Muscle layer of colon (tissue), 2 donors: Measurements from ENCODE around the gene YAF2.

Experiments
- H3K27ac ChIP-seq: one replicate; pipeline ENCODE4 v1.7.0; 2013; ENCODE audit warnings: low read depth, mild to moderate bottlenecking, low read length, moderate library complexity
- H3K27me3 ChIP-seq, 2 donors: one replicate each; pipeline ENCODE4 v1.7.0; 2013; ENCODE audit warnings: low read length in 2 of 2, mild to moderate bottlenecking in 2 of 2; ENCODE audit not compliant: insufficient read depth in 2 of 2, control insufficient read depth in 1 of 2
- H3K36me3 ChIP-seq: one replicate; pipeline ENCODE4 v1.7.0; 2013; ENCODE audit warnings: mild to moderate bottlenecking, low read length; ENCODE audit not compliant: insufficient read depth
- H3K4me1 ChIP-seq: one replicate; pipeline ENCODE4 v1.7.0; 2013; ENCODE audit warnings: mild to moderate bottlenecking, low read length; ENCODE audit not compliant: insufficient read depth
- H3K4me3 ChIP-seq, 2 donors: one replicate each; pipeline ENCODE4 v1.7.0; 2013; ENCODE audit warnings: low read length in 2 of 2, low read depth in 1 of 2, mild to moderate bottlenecking in 1 of 2, moderate library complexity in 1 of 2
- H3K9ac ChIP-seq: one replicate; pipeline ENCODE4 v1.7.0; 2013; ENCODE audit warnings: low read length
- H3K9me3 ChIP-seq: one replicate; pipeline ENCODE4 v1.7.0; 2013; ENCODE audit warnings: mild to moderate bottlenecking, low read length
- donor health status: abdominal sarcoma.
- donor health status: Adenocarcinoma of cecum.

Gene YAF2

GRCh38 chr12:42118136-42118879, 119.7 kb downstream of the YAF2 start:
- Histone ChIP-seq H3K27ac (no peak overlapping the region), H3K9me3 (no peaks in the 10 kb centered on the region), H3K27me3 (no peaks in the 10 kb centered on the region), H3K36me3 (peaks cover 10% of the 10 kb centered on the region), H3K4me1 (no peaks in the 10 kb centered on the region), H3K4me3 (no peak overlapping the region), H3K9ac (no peak overlapping the region)

- H3K4me3 ChIP-seq: no peak overlapping the region
- no peaks in the 10 kb centered on the region for H3K4me1 ChIP-seq
- H3K27me3 ChIP-seq: no peaks in the 10 kb centered on the region
- no peak overlapping the region for H3K9ac ChIP-seq
- H3K9me3 ChIP-seq: no peaks in the 10 kb centered on the region
- no peak overlapping the region for H3K27ac ChIP-seq
- no peaks in the 10 kb centered on the region for H3K36me3 ChIP-seq
Measured at GRCh38 chr12:42109031-42109430, 129.0 kb downstream of the YAF2 start.
